GM18526 (cell line): ENCODE results near the gene ACBD7.

ENCODE experiments used
- POLR2A ChIP-seq: IDR thresholded peaks from 3 replicates; pipeline ENCODE4 v1.6.1; 2011; ENCODE audit not compliant: insufficient read length; ENCODE audit errors: extremely low read depth

ACBD7 gene

DNA sequence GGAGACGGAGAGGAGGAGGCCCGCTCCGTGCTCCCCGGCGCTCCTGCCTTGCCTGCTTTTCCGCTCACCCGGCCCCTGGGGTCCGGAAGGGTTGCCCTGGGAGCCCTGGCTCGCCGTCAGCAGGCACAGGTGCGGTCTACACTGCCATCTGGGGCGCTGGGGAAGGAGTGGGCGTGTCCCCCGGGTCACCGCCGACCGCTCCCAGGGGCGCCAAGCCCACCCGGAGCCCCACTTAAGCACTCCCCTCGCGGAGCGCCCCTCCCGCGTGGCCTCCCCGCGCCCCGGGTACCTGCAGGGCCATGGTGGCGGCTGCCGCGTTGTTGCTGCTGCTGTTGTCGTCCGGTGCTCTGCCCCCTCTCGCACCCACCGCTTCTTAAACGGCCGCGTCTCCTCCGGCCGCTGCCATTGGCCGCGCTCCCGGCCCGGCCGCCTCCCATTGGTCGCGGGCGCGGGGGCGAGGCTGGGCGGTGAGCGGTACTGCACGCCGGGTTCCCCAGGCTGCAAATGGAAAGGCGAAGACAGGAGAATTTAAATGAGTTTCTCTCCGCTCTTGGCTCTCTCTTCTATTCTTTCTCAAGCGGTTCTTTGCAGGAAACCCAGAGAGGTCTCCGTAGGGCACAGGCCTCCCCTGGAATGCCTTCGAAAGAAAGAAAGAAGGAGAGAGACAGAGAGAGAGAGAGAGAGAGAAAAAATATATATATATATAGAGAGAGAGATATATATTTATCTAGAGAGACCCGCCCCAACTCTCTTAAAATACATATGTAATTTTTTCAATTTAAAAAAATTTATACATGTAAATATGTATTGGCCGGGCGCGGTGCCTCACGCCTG is at the start of gene ACBD7:
TSS of gene ACBD7 (minus strand) at position 349 of the 834 bp plus-strand sequence. CDS start at position 301, 48 bp downstream.
- TF ChIP-seq POLR2A: no peak

DNA sequence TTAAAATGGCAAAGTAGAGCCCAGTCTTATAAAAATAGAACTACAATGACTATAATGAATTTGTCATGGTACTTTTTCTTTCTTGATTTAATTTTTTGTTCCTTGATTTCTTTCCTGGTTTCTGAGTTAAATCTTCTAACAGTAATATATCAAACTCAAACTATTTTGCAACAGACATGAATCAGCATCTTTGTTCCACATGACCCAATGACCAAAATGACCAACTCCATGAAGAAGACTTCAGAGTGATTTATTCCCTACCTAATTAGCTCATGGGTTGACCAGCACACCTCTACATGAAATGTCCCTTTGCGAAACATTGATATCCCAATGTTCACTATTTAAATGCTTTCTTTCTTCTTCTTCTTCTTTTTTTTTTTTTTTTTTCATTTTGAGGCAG is 49.1 kb upstream of the ACBD7 start:
- no peak for TF ChIP-seq POLR2A

DNA sequence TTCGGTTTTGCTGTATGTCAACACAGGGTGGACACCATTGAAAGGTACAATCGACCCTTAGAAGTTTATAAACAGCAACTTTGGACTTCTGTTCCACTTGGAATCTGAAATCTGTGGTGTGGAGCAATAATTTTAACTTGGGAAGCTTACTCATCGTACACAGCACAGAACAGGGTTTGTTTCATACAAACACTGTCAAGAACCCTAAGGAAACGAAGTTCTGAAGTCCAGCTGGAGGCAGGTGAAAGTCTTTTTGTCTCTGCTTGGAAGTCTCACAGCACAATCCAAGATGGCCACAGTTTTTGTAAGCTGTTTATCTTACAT is 48.4 kb upstream of the ACBD7 start:
- no peak for TF ChIP-seq POLR2A

DNA sequence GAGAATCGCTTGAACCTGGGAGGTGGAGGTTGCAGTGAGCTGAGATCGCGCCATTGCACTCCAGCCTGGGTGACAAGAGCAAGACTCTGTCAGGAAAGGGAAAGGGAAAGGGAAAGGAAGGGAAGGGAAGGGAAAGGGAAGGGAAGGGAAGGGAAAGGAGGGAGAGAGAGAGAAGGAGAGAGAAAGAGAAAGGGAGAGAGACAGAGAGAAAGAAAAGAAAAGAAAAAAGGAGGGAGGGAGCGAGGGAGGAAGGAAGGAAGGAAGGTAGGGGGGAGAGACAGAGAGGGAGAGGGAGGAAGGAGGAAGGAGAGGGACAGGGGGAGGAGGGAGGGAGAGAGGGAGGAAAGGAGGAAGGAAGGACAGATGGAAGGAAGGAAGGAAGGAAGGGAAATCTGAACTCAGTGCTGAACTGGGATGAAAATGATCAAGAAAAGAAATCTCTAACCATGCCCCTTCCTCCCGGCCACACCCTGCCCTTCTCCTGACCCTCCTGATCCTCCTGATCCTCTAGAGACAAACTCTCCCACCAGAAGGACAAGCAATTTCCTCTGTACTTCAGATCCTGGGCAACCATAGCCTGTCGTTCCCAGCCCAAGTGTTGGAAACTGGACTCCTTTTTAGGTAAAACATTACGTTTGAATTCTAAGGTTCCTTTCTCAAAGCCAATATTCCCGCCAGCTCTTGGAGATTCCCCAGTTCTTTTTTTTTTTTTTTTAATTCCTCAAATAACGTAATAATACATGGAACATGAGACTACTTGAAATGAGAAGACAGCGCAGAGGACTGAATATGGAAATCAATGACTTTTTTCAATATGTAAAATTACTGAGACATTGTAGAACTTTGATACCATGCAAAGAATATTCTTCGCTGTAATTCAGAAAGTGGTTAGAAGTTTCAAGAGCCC is 47.8 kb upstream of the ACBD7 start:
- no peak for TF ChIP-seq POLR2A

DNA sequence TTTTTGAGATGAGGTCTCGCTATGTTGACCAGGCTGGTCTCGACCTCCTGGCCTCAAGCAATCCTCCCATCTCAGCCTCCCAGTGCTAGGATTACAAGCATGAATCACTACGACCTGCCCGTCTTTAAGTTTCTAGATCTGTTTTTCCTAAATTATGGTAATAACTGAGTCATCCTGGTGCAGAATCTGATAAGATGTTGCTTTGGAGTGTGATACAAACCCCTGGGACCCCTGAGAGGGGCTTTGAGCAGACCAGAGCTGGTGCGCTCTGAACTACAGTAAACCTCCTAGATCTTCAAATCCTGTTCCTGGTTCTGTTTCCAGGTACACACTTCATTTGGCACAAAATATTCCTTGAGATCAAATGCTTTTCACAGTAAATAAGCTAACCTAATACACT is 42.8 kb upstream of the ACBD7 start:
- TF ChIP-seq POLR2A: no peak

DNA sequence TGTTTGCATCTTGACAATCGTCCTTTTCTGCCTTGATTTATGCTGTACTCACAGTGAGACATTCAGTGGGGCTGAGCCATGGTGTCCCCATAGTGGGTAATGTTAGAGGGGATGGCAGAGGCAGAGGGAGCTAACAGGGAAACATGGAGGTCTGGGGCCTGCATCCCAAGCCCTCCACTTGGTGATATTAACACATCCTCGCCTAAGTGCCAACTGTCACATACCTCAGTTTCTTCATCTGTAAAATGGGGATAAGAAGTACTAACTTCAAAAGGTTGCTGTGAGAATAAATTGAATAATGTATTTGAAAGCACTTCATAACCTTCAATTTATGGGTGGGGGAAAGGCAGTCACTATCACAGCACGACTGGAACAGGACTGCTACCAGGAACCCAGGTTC is 36.3 kb upstream of the ACBD7 start:
- TF ChIP-seq POLR2A: no peak

DNA sequence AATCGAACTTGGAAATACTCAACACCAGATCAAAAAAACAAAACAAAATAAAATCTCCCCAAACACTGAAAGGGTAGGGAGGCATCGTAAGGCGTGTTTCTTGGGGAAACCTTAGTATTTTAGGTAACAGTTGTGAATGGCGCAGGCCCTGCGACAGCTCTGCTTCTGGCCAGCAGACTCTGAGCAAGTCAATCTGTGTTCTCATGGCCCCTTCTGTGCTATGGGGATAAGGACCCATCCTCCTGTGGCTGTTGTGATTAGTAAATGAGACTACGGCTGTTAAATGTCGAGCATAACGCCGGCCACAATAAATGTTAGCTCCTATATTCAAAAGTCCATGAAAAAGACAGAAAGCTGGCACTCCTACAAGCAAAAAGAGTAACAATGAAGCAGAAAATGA is 35.6 kb upstream of the ACBD7 start:
- no peak for TF ChIP-seq POLR2A

DNA sequence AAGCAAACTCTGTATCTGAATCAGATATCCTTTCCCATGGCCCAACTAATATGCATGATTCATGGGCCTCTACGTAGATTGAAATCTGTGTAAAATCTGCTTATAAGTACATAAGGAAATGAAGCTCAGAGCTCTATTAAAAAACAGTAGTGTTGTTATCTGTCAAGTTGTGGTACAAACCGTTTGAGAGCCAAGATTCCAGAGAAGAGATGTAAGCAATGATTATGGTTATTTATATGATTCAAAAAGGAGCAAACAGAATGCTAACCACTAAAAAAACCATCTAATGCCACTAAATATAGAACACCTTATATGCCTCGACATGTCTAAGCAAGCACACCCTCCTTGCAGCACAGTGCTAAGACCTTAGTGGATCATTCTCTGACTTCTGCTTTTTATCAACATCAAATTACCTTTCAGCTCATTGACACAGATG is 35.2 kb upstream of the ACBD7 start:
- TF ChIP-seq POLR2A: no peak

DNA sequence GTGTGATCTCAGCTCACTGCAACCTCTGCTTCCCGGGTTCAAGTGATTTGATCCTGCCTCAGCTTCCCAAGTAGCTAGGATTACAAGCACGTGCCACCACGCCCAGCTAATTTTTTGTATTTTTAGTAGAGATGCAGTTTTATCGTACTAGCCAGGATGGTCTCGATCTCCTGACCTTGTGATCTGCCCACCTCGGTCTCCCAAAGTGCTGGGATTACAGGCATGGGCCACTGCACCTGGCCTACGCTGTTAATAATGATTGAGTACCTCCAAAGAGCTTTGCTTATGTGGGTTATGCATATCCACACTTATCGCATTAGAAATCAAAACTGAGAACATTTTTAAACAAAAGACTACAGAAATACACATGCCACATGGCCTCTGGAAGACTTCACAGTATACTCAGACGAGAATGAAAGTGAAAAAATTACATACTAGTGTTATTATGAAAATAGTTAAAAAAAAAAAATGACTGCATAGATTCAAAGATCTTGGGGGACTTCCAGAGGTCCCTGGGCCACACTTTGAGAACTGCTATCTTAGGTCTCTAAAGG is 34.0 kb upstream of the ACBD7 start:
- no peak for TF ChIP-seq POLR2A

DNA sequence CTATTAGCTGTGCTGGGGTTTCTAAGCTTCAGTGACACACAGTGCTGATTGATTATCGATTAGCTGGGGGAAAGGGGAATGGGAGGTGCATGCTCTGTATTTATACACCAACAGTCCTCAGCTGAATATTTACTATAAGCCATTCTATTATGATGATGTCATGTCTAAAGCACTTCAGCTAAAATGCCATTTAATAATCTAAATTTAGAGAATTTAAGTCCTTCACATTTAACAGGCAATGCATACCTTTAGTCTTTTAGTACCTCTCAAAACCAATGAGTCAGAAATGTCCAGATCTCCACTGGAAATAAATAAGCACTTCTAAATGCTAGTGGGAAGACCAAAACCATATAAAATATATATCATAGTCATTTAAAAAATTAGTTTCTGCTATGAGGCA is 33.1 kb upstream of the ACBD7 start:
- TF ChIP-seq POLR2A: no peak

DNA sequence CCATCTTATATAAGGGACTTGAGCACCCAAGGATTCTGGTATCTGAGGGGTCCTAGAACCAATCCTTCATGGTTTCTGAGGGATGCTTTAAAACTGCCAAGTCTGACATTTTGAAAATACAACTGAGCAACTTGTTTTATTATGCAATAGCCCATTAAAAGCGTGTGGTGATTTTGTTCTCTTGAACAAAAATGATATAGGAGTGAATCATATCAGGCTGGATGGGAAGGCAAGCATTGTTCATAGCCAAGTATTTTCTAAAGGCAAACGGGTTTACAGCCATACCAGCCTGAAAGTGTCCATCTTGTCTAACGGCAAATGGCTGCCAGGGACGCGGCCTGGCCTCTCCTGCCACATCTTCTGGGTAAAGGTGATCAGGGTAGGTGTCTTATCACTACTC is 31.9 kb upstream of the ACBD7 start:
- no peak for TF ChIP-seq POLR2A

DNA sequence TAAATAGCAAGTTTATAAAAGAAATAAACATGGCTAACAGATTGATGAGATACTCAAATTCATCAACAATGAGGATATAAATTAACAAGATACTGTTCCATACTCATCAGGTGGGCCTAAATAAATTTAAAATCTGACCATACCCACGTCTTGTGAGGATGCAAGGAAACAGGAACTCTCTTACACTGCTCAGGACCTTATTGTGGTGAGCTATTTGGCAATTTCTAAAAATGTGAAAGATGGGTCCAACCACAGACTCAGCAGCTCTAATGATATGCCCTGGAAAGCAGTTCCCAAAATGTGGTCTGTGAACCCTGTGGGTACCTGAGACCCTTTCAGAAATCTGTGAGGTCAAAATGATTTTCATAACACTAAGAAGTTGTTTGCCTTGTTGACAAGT is 30.0 kb upstream of the ACBD7 start:
- TF ChIP-seq POLR2A: no peak

DNA sequence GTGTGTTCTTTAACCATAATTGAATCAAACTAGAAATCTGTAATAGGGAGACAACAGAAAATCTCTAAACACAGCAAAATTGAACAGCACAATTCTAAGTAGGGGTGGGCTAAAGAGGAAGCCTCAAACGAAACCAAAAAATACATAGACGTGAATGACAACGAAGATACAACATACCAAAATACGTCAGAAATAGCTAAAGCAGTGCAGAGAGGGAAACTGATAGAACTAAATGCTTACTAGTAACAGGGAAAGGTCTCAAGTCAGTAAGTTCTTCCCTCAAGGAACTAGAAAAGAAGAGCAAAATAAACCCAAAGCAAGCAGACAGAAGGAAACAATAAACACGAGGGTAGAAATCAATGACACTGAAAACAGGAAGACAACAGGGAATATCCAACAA is 27.6 kb upstream of the ACBD7 start:
- TF ChIP-seq POLR2A: no peak

DNA sequence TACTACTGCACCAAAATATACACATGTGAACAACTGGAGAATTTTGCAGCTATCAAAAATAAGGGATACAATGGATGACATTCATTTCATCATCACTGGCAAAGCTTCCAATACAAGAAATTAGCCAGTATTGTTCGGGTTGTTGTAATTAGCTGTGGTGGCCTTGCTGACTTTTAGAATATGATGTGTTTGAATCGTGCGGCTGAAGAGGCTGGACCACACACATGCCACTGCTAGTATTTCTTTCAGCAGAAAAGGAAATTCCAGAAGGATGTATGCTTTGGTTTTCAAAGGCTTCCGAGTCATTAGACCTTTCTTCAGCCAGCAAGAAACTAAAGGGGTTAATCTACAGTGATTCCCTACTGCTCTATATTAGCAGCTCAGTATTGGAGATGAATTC is 25.2 kb upstream of the ACBD7 start:
- no peak for TF ChIP-seq POLR2A

DNA sequence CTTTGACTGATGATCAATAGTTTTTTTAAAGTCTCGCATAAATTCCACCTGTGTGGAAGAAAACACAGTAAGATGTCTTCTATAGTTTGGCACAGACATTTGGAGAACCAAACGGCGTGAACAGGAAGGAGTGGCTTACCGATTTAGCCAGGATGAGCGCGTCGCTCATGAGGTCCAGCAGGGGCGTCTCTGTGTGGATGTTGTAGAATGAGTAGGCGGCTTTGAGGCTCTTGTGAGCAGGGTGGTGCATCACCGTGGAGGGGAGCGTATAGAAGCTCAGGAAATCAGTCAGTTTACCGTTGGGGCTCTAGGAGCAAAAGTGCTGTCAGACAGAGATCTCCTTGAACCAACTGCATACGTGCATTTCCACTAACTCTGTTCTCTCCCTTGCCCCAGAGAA is 24.1 kb upstream of the ACBD7 start:
- no peak for TF ChIP-seq POLR2A
